ENCODE results near the gene TMEM258.

TMEM258 gene

GRCh38 chr11:61794579-61794978 is 2.2 kb upstream of the TMEM258 start:
- DNase-seq: no peak

GRCh38 chr11:61793829-61794204 is 1.4 kb upstream of the TMEM258 start:
- no peak for DNase-seq

- no peak for DNase-seq
These were observed 857 bp upstream of the TMEM258 start for GRCh38 chr11:61793083-61793828.

GRCh38 chr11:61791737-61792309 is 576 bp downstream of the TMEM258 start:
- DNase-seq: peak; percentile 51

- no peak for DNase-seq
These were observed 4.4 kb downstream of the TMEM258 start for GRCh38 chr11:61787928-61788491.

- no peak for DNase-seq
These were observed 6.5 kb downstream of the TMEM258 start for GRCh38 chr11:61785837-61786402.

GRCh38 chr11:61784506-61784805 is 7.9 kb downstream of the TMEM258 start:
- DNase-seq: no peak

GRCh38 chr11:61783717-61784505 is 8.5 kb downstream of the TMEM258 start:
- DNase-seq: no peak

- DNase-seq: no peak
These were observed 9.6 kb downstream of the TMEM258 start for GRCh38 chr11:61782841-61783240.

- no peak for DNase-seq
These were observed 10.1 kb downstream of the TMEM258 start for GRCh38 chr11:61782299-61782698.

- no peak for DNase-seq
These were observed 10.8 kb downstream of the TMEM258 start for GRCh38 chr11:61781585-61781984.

GRCh38 chr11:61780581-61781162 is 11.7 kb downstream of the TMEM258 start:
- no peak for DNase-seq

- no peak for DNase-seq
These were observed 12.5 kb downstream of the TMEM258 start for GRCh38 chr11:61779666-61780525.

- DNase-seq: no peak
These were observed 13.3 kb downstream of the TMEM258 start for GRCh38 chr11:61778920-61779650.

GRCh38 chr11:61778357-61778886 is 14.0 kb downstream of the TMEM258 start:
- DNase-seq: no peak

- peak; percentile 68 for DNase-seq
These were observed 14.9 kb downstream of the TMEM258 start for GRCh38 chr11:61777234-61778090.

GRCh38 chr11:61776561-61777075 is 15.8 kb downstream of the TMEM258 start:
- DNase-seq: peak; percentile 64

GRCh38 chr11:61775606-61776554 is 16.5 kb downstream of the TMEM258 start:
- no peak for DNase-seq

GRCh38 chr11:61775106-61775505 is 17.3 kb downstream of the TMEM258 start:
- no peak for DNase-seq

Data from activated naive CD4-positive, alpha-beta T cell treated with Interleukin-2 at 50 U/mL for 16 hours (primary cell).